Keratinocyte (primary cell): ENCODE measurements around the gene LRRN4. TPM values are rescaled to one million over a fixed set of nuclear protein-coding genes. Genes with fewer than 3 reads are reported as not detected.

Experiments
- DNase-seq: peaks from one replicate; pipeline ENCODE4 v3.0.0-alpha.2; 2011; ENCODE audit warnings: low read depth, missing footprints, low spot score
- FAIRE-seq: peaks from 2 replicates; lab custom pipeline; 2011; peaks lifted over from hg19 to GRCh38; lab: Jason Lieb, UNC
- H2AFZ ChIP-seq: 2 replicates; pipeline ENCODE4 v1.6.0; 2012; ENCODE audit warnings: low read length, control low read depth, inconsistent platforms; ENCODE audit not compliant: control insufficient read depth
- H3K27ac ChIP-seq: 2 replicates; pipeline ENCODE4 v1.5.1; 2011; ENCODE audit warnings: low read length; ENCODE audit not compliant: control insufficient read depth, insufficient read depth
- H3K27me3 ChIP-seq: 3 replicates; pipeline ENCODE4 v1.6.0; 2011; ENCODE audit warnings: low read length; ENCODE audit not compliant: control insufficient read depth, insufficient read depth; ENCODE audit errors: extremely low read depth
- H3K36me3 ChIP-seq, 2 experiments: 2 replicates in 1 of 2; 3 replicates in 1 of 2; pipeline ENCODE4 v1.5.1; 2011; ENCODE audit warnings: low read length in 2 of 2, mild to moderate bottlenecking in 1 of 2; ENCODE audit not compliant: control insufficient read depth in 2 of 2, insufficient read depth in 2 of 2; ENCODE audit errors: extremely low read depth in 1 of 2
- H3K4me1 ChIP-seq: 3 replicates; pipeline ENCODE4 v1.5.1; 2011; ENCODE audit warnings: low read length; ENCODE audit not compliant: control insufficient read depth, insufficient read depth; ENCODE audit errors: extremely low read depth
- H3K4me2 ChIP-seq: 3 replicates; pipeline ENCODE4 v1.6.0; 2011; ENCODE audit warnings: low read depth, low read length; ENCODE audit not compliant: control insufficient read depth, insufficient read depth; ENCODE audit errors: extremely low read depth
- H3K4me3 ChIP-seq, 3 experiments: fragments of 200-600 bp in 1 of 3; sonication (generic) in 1 of 3; 2 replicates in 2 of 3; 3 replicates in 1 of 3; pipeline ENCODE4 v1.5.1; 2011 to 2016; ENCODE audit warnings: low read length in 3 of 3, mild to moderate bottlenecking in 3 of 3, control low read depth in 2 of 3, inconsistent platforms in 1 of 3, low read depth in 1 of 3, mixed read lengths in 1 of 3, mixed run types in 1 of 3, moderate library complexity in 1 of 3; ENCODE audit not compliant: control insufficient read depth in 2 of 3, insufficient read depth in 2 of 3; ENCODE audit errors: extremely low read depth in 1 of 3
- H3K79me2 ChIP-seq: 2 replicates; pipeline ENCODE4 v1.6.0; 2012; ENCODE audit warnings: low read length; ENCODE audit not compliant: control insufficient read depth, insufficient read depth
- H3K9ac ChIP-seq: 3 replicates; pipeline ENCODE4 v1.6.0; 2011; ENCODE audit warnings: low read length; ENCODE audit not compliant: control insufficient read depth, insufficient read depth; ENCODE audit errors: extremely low read depth
- H3K9me1 ChIP-seq: 3 replicates; pipeline ENCODE4 v1.6.0; 2011; ENCODE audit warnings: low read length; ENCODE audit not compliant: control insufficient read depth, insufficient read depth; ENCODE audit errors: extremely low read depth
- H3K9me3 ChIP-seq: 2 replicates; pipeline ENCODE4 v1.5.1; 2012; ENCODE audit warnings: low read depth, low read length; ENCODE audit not compliant: control insufficient read depth
- H4K20me1 ChIP-seq: 3 replicates; pipeline ENCODE4 v1.6.0; 2011; ENCODE audit warnings: low read length; ENCODE audit not compliant: control insufficient read depth, insufficient read depth; ENCODE audit errors: extremely low read depth
- CTCF ChIP-seq, 3 experiments: IDR thresholded peaks in 1 of 3; conservative IDR thresholded peaks in 1 of 3; optimal IDR thresholded peaks in 1 of 3; 2 replicates in 2 of 3; 3 replicates in 1 of 3; pipeline versions ENCODE3 to v1.5.1; 2011; ENCODE audit warnings: low read length in 3 of 3, mild to moderate bottlenecking in 3 of 3, moderate library complexity in 2 of 3, control low read depth in 1 of 3, inconsistent platforms in 1 of 3; ENCODE audit not compliant: insufficient read depth in 2 of 3; ENCODE audit errors: extremely low read depth in 1 of 3
- EZH2 ChIP-seq: IDR thresholded peaks from one replicate; pipeline ENCODE4 v1.6.1; 2012; ENCODE audit warnings: inconsistent platforms, mild to moderate bottlenecking, low read length, moderate library complexity
- dilution Hi-C: fragments of 300-500 bp; cut with MboI; formaldehyde crosslinking; loops from one replicate; pipeline ENCODE4 v1.7.0; 2020; ENCODE audit warnings: low sequenced_read_pairs; ENCODE audit not compliant: extremely low pct_ligation_motif_present
- polyA plus RNA-seq, 5 experiments: library from polyadenylated mRNA; depleted of rRNA in 3 of 5; stranded (reverse) in 3 of 5; stranded (forward) in 1 of 5; unstranded in 1 of 5; fragments of >200 nt; gene quantifications; 1 replicate in 1 of 5; 2 replicates in 3 of 5; 3 replicates in 1 of 5; pipeline versions ENCODE4 v1.2.1 to v1.2.3, GENCODE V29; 2011 to 2012; ENCODE audit warnings: missing spikeins in 2 of 5, low read depth in 1 of 5, low replicate concordance in 1 of 5

The LRRN4 gene
- polyA plus RNA-seq, 1 donor (not counting 4 experiments of a cell fraction or from before 2014, with no cell fraction given): 0.14 TPM

DNA sequence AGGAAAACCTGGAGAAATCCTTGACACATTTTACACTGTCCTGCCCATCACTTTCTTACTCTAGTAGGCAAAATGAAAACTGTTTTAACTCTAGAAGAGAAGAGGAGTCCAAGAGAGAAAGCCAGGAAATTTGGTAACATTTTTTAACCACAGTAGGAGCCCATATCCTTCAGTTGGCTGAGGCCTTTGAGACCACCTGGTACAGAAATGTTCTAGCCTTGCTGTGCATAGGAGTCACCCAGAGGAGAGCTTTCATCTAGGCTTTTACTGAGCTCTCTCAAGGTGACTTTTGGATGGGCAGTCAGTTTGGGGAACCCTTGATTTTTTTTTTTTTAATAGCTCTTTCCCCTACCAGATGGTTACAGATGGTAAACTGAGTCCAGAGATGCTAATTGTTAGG is 25.0 kb downstream of the LRRN4 start:
- Histone ChIP-seq H3K27ac (no peak overlapping the region), H3K9me3 (no peaks in the 10 kb centered on the region), H3K4me2 (no peak overlapping the region), H3K36me3 (peaks cover 10 to 13% of the 10 kb centered on the region in 2 experiments), H3K27me3 (no peaks in the 10 kb centered on the region), H3K9me1 (no peaks in the 10 kb centered on the region), H3K9ac (no peak overlapping the region), H2AFZ (no peak overlapping the region), H4K20me1 (peaks cover 7% of the 10 kb centered on the region), H3K4me3 (no peak overlapping the region), H3K79me2 (peaks cover 18% of the 10 kb centered on the region), H3K4me1 (no peaks in the 10 kb centered on the region)
- TF ChIP-seq EZH2: no peak
- TF ChIP-seq CTCF (optimal IDR thresholded peaks at IDR 0.05 in 1 of 3, IDR thresholded peaks at IDR 0.05 in 1 of 3, conservative IDR thresholded peaks at IDR 0.05 in 1 of 3; ENCODE audit: extremely low read depth in 1 of 3, insufficient read depth in 2 of 3, low read length in 3 of 3): no peak
- DNase-seq (no peak), FAIRE-seq (no peak)
- dilution Hi-C loops: no loop called here

GRCh38 chr20:6026051-6026450 is 27.8 kb downstream of the LRRN4 start:
- H3K27ac ChIP-seq: no peak overlapping the region

More at GRCh38 chr20:6026051-6026450, 27.8 kb downstream of the LRRN4 start:
- DNase-seq (no peak), FAIRE-seq (no peak)
- Histone ChIP-seq H3K9me1 (no peaks in the 10 kb centered on the region), H3K4me1 (no peaks in the 10 kb centered on the region), H3K9ac (no peak overlapping the region), H2AFZ (no peak overlapping the region), H3K79me2 (peaks cover 23% of the 10 kb centered on the region), H3K9me3 (no peaks in the 10 kb centered on the region), H3K4me2 (no peak overlapping the region), H3K36me3 (peaks cover 9% of the 10 kb centered on the region in 2 experiments), H4K20me1 (peaks cover 7% of the 10 kb centered on the region), H3K27me3 (no peaks in the 10 kb centered on the region), H3K4me3 (no peak overlapping the region)
- TF ChIP-seq EZH2 (no peak), CTCF (optimal IDR thresholded peaks at IDR 0.05 in 1 of 3, IDR thresholded peaks at IDR 0.05 in 1 of 3, conservative IDR thresholded peaks at IDR 0.05 in 1 of 3; ENCODE audit: extremely low read depth in 1 of 3, insufficient read depth in 2 of 3, low read length in 3 of 3) (no peak)
- dilution Hi-C loops: no loop called here
